B cell (primary cell): Measurements from ENCODE around the gene MAP4K4. TPM values are rescaled to one million over a fixed set of nuclear protein-coding genes. Genes with fewer than 3 reads are reported as not detected.
A peak's percentile ranks its signal among the peaks of the same experiment; 100 is the strongest.

Experiments
- ATAC-seq: fragments of 200-7000 bp; cut with Tn5 transposase; one replicate; pipeline ENCODE4 v1.10.0; 2021; ENCODE audit warnings: low read depth, mild to moderate bottlenecking, moderate number of reproducible peaks, moderate library complexity
- CTCF ChIA-PET: fragments of 350-600 bp; sonication (Branson Sonifier 250); formaldehyde crosslinking; loops from one replicate; lab custom pipeline; 2021; ENCODE audit warnings: antibody characterized with exemption, inconsistent platforms; lab: Charles Lee
- POLR2A ChIA-PET: fragments of 350-600 bp; sonication (Branson Sonifier 250); formaldehyde crosslinking; loops from one replicate; lab custom pipeline; 2021; ENCODE audit warnings: antibody characterized with exemption; lab: Charles Lee
- DNase-seq: peaks from one replicate; pipeline ENCODE4 v3.0.0; 2013
- H2AFZ ChIP-seq: 2 replicates; pipeline ENCODE4 v1.6.1; 2012; ENCODE audit warnings: mild to moderate bottlenecking, low read depth, low read length; ENCODE audit not compliant: insufficient read depth, poor library complexity, severe bottlenecking
- H3K27ac ChIP-seq, 2 donors: 1 replicate in 1 of 2; 2 replicates in 1 of 2; pipeline ENCODE4 v1.5.1; 2012 to 2013; ENCODE audit warnings: low read length in 2 of 2, mild to moderate bottlenecking in 2 of 2, moderate library complexity in 1 of 2
- H3K27me3 ChIP-seq, 4 experiments: fragments of 200-600 bp in 1 of 4; sonication (generic) in 1 of 4; replicated peaks in 1 of 4; 1 replicate in 2 of 4; 2 replicates in 2 of 4; pipeline versions ENCODE4 v1.6.1 to v1.7.0; 2013 to 2016; ENCODE audit warnings: low read length in 3 of 4, mild to moderate bottlenecking in 2 of 4, mixed read lengths in 1 of 4, moderate library complexity in 1 of 4; ENCODE audit not compliant: insufficient read depth in 4 of 4, control insufficient read depth in 3 of 4; ENCODE audit errors: control extremely low read depth in 1 of 4
- H3K36me3 ChIP-seq, 2 experiments: replicated peaks in 1 of 2; 1 replicate in 1 of 2; 2 replicates in 1 of 2; pipeline versions ENCODE4 v1.6.1 to v1.7.1; 2013; ENCODE audit warnings: low read length in 1 of 2; ENCODE audit not compliant: insufficient read depth in 2 of 2, control insufficient read depth in 1 of 2; ENCODE audit errors: control extremely low read depth in 1 of 2, extremely low read depth in 1 of 2
- H3K4me1 ChIP-seq, 2 donors: fragments of 200-600 bp in 1 of 2; sonication (generic) in 1 of 2; 1 replicate in 1 of 2; 2 replicates in 1 of 2; pipeline versions ENCODE4 v1.5.1 to v1.6.1; 2013 to 2017; ENCODE audit warnings: low read length in 2 of 2; ENCODE audit not compliant: control insufficient read depth in 2 of 2, insufficient read depth in 2 of 2
- H3K4me2 ChIP-seq: replicated peaks from 2 replicates; pipeline ENCODE3; 2012; ENCODE audit warnings: mild to moderate bottlenecking, low read depth, low read length; ENCODE audit not compliant: poor library complexity, severe bottlenecking
- H3K4me3 ChIP-seq, 5 experiments: fragments of 200-600 bp in 1 of 5; sonication (generic) in 1 of 5; 1 replicate in 3 of 5; 2 replicates in 2 of 5; pipeline versions ENCODE4 v1.5.1 to v1.7.0; 2011 to 2016; ENCODE audit warnings: low read length in 4 of 5, mild to moderate bottlenecking in 4 of 5, low read depth in 2 of 5, control low read depth in 1 of 5, moderate library complexity in 1 of 5; ENCODE audit not compliant: insufficient read depth in 1 of 5; ENCODE audit errors: control extremely low read depth in 1 of 5, extremely low read depth in 1 of 5
- H3K79me2 ChIP-seq: fragments of 200-600 bp; sonication (generic); one replicate; pipeline ENCODE4 v1.6.0; 2016; ENCODE audit warnings: low read length; ENCODE audit not compliant: control insufficient read depth, insufficient read depth
- H3K9ac ChIP-seq: fragments of 200-600 bp; sonication (generic); 2 replicates; pipeline ENCODE4 v1.6.1; 2017; ENCODE audit warnings: mild to moderate bottlenecking, low read length, moderate library complexity
- H3K9me3 ChIP-seq, 3 donors: one replicate each; pipeline versions ENCODE4 v1.6.1 to v1.7.1; 2013; ENCODE audit warnings: low read length in 2 of 3; ENCODE audit not compliant: control insufficient read depth in 2 of 3, insufficient read depth in 1 of 3; ENCODE audit errors: control extremely low read depth in 1 of 3
- H4K20me1 ChIP-seq: 2 replicates; pipeline ENCODE4 v1.6.0; 2012; ENCODE audit warnings: mild to moderate bottlenecking, low read length; ENCODE audit not compliant: insufficient read depth, control insufficient read depth, poor library complexity, severe bottlenecking
- H3K27ac Mint-ChIP-seq: one replicate; pipeline ENCODE4 v1.8.0; 2021; ENCODE audit warnings: mixed read lengths
- H3K27me3 Mint-ChIP-seq: one replicate; pipeline ENCODE4 v1.8.0; 2021; ENCODE audit warnings: mixed read lengths
- H3K4me1 Mint-ChIP-seq: one replicate; pipeline ENCODE4 v1.8.0; 2021; ENCODE audit warnings: mixed read lengths
- H3K4me3 Mint-ChIP-seq: one replicate; pipeline ENCODE4 v1.8.0; 2021; ENCODE audit warnings: mixed read lengths
- H3K9me3 Mint-ChIP-seq: one replicate; pipeline ENCODE4 v1.8.0; 2022; ENCODE audit warnings: mixed read lengths; ENCODE audit not compliant: insufficient read depth
- CTCF ChIP-seq: fragments of 200-600 bp; IDR thresholded peaks from one replicate; pipeline ENCODE4 v1.8.0; 2022; ENCODE audit warnings: antibody characterized with exemption, mild to moderate bottlenecking
- EZH2 ChIP-seq: IDR thresholded peaks from 2 replicates; pipeline ENCODE4 v1.6.1; 2012; ENCODE audit warnings: borderline replicate concordance, low read depth, mild to moderate bottlenecking, moderate library complexity, low read length; ENCODE audit not compliant: insufficient read depth, poor library complexity, severe bottlenecking
- WGBS: methylation state at CpG from one replicate; pipeline ENCODE4 v1.1.5; 2013; ENCODE audit warnings: missing lambda C conversion rate; ENCODE audit not compliant: insufficient coverage; 5-methylcytosine and 5-hydroxymethylcytosine counted together
- intact Hi-C: fragments of 100-400 bp; cut with micrococcal nuclease; formaldehyde crosslinking; loops from one replicate; pipeline ENCODE4 v1.10.0; 2022
- polyA plus RNA-seq: library from polyadenylated mRNA; depleted of rRNA; stranded (reverse); fragments of >200 nt; gene quantifications from 2 replicates; pipeline ENCODE4 v1.2.3, GENCODE V29; 2012
- total RNA-seq, 2 donors: library from RNA; stranded (reverse); fragments of 120-200 nt in 1 of 2; gene quantifications; 1 replicate in 1 of 2; 2 replicates in 1 of 2; pipeline versions ENCODE4 v1.2.3 to v1.2.4, GENCODE V29; 2013 to 2022

The MAP4K4 gene
- total and polyA plus RNA-seq, 2 donors (not counting 1 experiment from before 2014, with no cell fraction given): 54.8 to 280 TPM

GRCh38 chr2:101718993-101719571, 21.6 kb downstream of the MAP4K4 start:
- H3K4me1 ChIP-seq: peaks cover 92 to 94% of the 10 kb centered on the region in 2 donors
- H3K27me3 Mint-ChIP-seq: no peaks in the 10 kb centered on the region
- TF ChIP-seq EZH2: no peak
- TF ChIP-seq CTCF: no peak
- no peaks in the 10 kb centered on the region for H3K36me3 ChIP-seq
- ChIA-PET CTCF (interaction anchor here (0.5 to 2.7 kb wide), 8 partner anchors 8 to 301 kb away, joined by 3 to 12 read pairs (median 6); partner anchors contain the start of gene MAP4K4), POLR2A (interaction anchor here (0.9 to 1.3 kb wide), 2 partner anchors 13 to 34 kb away, joined by 3 to 4 read pairs; no protein-coding TSS in a partner anchor)
- peaks cover 86% of the 10 kb centered on the region for H3K79me2 ChIP-seq
- H3K9me3 Mint-ChIP-seq: no peaks in the 10 kb centered on the region
- H3K4me2 ChIP-seq: peak overlapping the region; percentile 57
- intact Hi-C loops: loop anchor here (5.0 to 10.0 kb wide), 3 partner anchors 67 to 412 kb away; partner anchors contain the start of gene RNF149
- H3K9ac ChIP-seq: peak overlapping the region; percentile 38
- H3K4me1 Mint-ChIP-seq: peaks cover 87% of the 10 kb centered on the region
- peaks cover 0 to 3% (median 0%) of the 10 kb centered on the region in 3 donors for H3K9me3 ChIP-seq
- WGBS: 50% methylated on average over 1 of the region's 1 CpG
- H4K20me1 ChIP-seq: peaks cover 2% of the 10 kb centered on the region
- ATAC-seq (no peak), DNase-seq (peak; percentile 46)
- H3K4me3 ChIP-seq: peak overlapping the region in 1 of 5 experiments; percentile 38
- peak overlapping the region; percentile 86 to 99 for H3K27ac ChIP-seq
- peak overlapping the region; percentile 59 for H3K4me3 Mint-ChIP-seq
- H3K27me3 ChIP-seq: no peaks in the 10 kb centered on the region
- H2AFZ ChIP-seq: peak overlapping the region; percentile 0
- H3K27ac Mint-ChIP-seq: peak overlapping the region; percentile 96

- Histone ChIP-seq H2AFZ (no peak overlapping the region), H3K27me3 (no peaks in the 10 kb centered on the region), H3K4me3 (no peak overlapping the region), H3K9me3 (peaks cover 0 to 3% (median 0%) of the 10 kb centered on the region in 3 donors), H3K9ac (no peak overlapping the region), H3K27ac (peak overlapping the region; percentile 86 to 99), H3K79me2 (peaks cover 86% of the 10 kb centered on the region), H3K4me1 (peaks cover 92 to 96% of the 10 kb centered on the region in 2 donors), H4K20me1 (peaks cover 15% of the 10 kb centered on the region), H3K4me2 (peak overlapping the region; percentile 57), H3K36me3 (no peaks in the 10 kb centered on the region)
- Mint-ChIP-seq H3K27me3 (no peaks in the 10 kb centered on the region), H3K27ac (peak overlapping the region; percentile 96), H3K9me3 (no peaks in the 10 kb centered on the region), H3K4me1 (peaks cover 90% of the 10 kb centered on the region), H3K4me3 (peak overlapping the region; percentile 51)
- whole genome bisulfite sequencing: no CpG with 5 or more reads among the region's 1 CpG
- DNase-seq (no peak), ATAC-seq (no peak)
- intact Hi-C loops: loop anchor here (5.0 kb wide), 1 partner anchor 33 kb away; no protein-coding TSS in a partner anchor
- ChIA-PET POLR2A (interaction anchor here (1.3 kb wide), 1 partner anchor 10 kb away, joined by 3 read pairs; no protein-coding TSS in a partner anchor), CTCF (interaction anchor here (1.6 to 4.5 kb wide), 4 partner anchors 10 to 302 kb away, joined by 4 to 22 read pairs (median 5); partner anchors contain the start of gene MAP4K4)
- TF ChIP-seq CTCF: no peak
- no peak for TF ChIP-seq EZH2
Measured at GRCh38 chr2:101720732-101721131, 23.2 kb downstream of the MAP4K4 start.
